CD4-positive, alpha-beta T cell treated with Interleukin-12 subunit alpha and Interleukin-12 subunit beta, for 1 hour (primary cell): ENCODE data around the gene PICK1.

Source experiments
- DNase-seq: peaks from one replicate; pipeline ENCODE4 v3.0.0-alpha.2; 2020

Gene PICK1

DNA sequence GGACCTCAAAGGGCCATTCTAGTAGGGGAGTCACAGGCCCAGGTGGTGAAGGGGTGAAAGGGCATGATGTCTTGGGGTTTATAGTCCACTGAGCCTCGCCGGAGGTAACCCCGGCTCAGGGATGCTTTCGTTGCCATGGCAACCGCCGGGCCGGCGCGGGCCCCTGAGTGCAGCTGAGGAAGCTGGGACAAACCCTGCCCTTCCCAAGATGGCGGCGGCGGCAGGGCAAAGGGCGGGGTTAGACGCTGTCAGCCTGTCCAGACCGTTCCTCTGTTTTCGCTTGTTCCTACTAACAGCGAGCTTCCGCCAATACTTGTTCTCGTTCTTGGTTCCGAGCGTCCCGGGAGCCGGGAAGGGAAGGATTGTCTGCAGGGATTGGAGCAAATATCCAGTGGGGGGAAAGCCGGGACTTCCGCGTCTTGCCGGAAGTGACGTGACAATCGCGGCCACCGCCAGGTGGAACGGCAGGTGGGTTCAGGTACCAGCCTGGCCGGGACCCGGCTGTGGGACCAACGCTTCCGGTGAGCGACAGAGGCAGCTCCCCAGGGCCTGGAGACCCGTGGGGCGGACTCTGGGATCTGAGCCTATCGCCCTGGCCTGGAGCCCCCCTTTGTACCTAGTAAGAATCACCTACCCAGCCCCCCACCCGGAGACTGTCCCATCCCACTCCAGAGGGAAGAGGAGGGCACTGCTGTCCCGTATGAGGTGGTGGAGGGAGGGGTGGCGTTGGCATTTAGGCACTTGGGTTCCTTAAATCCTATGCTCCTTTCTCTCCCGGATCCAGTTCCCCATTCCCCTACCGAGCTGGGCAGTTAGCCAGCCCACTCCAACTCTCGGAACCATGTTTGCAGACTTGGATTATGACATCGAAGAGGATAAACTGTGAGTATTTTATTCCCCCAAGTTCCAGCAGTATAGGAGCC is at the start of gene PICK1:
PICK1 (plus strand) TSS at position 436 of the 923 bp plus-strand sequence; CDS start at position 842, 406 bp downstream.
- DNase-seq, result peak; percentile 86

DNA sequence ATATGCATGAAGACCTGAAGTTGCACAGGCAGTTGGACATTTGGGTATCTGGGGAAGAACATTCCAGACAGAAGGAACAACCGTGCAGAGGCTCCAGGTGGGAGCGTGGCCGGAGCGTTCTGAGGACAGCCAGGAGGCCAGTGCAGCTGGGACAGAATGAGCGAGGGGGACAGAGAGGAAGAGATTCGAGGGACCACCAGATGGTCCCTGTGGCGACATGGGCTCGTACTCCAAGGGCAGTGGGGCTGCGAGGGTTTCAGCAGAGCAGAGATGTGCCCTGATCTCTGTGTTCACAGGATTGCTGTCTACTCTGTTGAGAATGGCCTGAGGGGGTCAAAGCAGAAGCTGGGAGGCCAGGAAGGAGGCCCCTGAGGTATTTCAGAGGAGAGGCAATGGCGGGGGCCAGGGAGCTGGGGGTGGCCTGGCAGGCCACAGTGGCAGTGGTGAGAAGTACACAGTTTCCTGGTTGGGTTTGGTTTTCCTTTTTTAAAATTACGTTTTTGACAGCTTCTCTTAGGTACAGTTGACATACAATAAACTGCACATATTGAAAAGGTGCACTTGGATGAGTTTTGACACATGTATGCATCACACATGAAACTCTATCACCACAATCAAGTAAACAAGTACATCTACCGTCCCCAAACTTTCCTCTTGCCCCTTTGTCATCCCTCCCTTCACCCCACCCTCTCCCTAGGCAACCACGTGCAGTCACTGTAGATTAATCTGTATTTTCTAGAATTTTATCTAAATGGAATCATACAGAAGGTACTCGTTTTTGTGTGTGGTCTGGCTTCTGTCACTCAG is 48.0 kb upstream of the PICK1 start:
- no peak for DNase-seq

DNA sequence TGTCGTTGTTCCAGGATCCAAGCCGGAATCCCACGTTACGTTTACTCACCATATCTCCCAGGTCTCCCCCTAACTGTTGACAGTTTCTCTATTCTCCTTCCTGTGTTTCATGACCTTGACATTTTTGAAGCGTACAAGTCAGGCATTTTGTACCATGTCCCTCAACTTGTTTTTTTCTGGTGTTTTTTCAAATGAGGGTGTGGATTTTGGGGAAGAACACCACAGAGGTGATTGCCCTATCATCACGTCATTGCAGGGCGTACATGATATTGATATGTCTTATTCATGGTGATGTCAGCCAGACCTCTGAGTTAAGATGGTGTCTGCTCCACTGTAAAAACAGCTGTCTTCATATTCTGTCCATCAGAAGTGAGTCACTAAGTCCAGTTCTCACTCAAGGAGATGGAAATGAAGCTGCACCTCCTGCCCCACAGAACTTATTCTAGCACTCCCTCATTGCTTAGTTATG is 44.6 kb upstream of the PICK1 start:
- no peak for DNase-seq

DNA sequence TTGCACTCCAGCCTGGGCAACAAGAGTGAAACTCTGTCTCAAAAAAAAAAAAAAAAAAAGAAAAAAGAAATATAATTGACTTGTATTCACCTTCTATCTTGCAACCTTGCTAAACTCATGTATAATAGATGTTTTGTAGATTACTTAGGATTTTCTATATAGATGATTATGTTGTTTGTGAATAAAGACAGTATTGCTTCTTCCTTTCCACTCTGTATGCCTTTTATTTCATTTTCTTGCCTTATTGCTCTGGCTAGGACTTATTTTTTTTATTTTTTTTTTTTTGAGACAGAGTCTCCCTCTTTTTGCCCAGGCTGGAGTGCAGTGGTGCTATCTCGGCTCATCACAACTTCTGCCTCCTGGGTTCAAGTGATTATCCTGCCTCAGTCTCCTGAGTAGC is 43.1 kb upstream of the PICK1 start:
- DNase-seq, result no peak

GRCh38 chr22:38016182-38017151 is 40.7 kb upstream of the PICK1 start:
- DNase-seq, result no peak

GRCh38 chr22:38017272-38017920 is 39.8 kb upstream of the PICK1 start:
- no peak for DNase-seq

- no peak for DNase-seq
Measured at GRCh38 chr22:38017939-38018885, 39.0 kb upstream of the PICK1 start.

- DNase-seq, result no peak
Measured at GRCh38 chr22:38018938-38019827, 38.0 kb upstream of the PICK1 start.

- DNase-seq, result no peak
Measured at GRCh38 chr22:38021206-38021605, 36.0 kb upstream of the PICK1 start.

DNA sequence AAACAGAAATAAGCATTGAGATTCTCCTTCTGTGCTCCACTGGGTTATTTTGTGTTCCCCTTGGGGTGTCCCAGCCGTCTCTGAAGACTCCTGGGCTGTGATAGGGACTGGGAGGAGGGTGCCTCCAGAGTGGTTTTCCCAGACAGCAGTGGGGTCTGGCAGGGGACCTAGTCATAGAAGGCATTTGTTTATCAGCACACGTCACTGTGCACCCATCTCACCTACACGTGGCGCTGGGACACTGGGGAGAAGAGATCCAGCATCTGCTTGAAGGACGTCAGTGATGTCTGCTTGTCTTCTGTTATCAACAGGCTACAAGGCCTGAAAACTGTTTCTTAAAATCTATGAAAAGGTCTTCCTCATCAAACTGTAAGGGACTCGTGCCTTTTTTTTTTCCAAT is 34.2 kb upstream of the PICK1 start:
- DNase-seq, result no peak

GRCh38 chr22:38025514-38025913 is 31.7 kb upstream of the PICK1 start:
- DNase-seq, result no peak

DNA sequence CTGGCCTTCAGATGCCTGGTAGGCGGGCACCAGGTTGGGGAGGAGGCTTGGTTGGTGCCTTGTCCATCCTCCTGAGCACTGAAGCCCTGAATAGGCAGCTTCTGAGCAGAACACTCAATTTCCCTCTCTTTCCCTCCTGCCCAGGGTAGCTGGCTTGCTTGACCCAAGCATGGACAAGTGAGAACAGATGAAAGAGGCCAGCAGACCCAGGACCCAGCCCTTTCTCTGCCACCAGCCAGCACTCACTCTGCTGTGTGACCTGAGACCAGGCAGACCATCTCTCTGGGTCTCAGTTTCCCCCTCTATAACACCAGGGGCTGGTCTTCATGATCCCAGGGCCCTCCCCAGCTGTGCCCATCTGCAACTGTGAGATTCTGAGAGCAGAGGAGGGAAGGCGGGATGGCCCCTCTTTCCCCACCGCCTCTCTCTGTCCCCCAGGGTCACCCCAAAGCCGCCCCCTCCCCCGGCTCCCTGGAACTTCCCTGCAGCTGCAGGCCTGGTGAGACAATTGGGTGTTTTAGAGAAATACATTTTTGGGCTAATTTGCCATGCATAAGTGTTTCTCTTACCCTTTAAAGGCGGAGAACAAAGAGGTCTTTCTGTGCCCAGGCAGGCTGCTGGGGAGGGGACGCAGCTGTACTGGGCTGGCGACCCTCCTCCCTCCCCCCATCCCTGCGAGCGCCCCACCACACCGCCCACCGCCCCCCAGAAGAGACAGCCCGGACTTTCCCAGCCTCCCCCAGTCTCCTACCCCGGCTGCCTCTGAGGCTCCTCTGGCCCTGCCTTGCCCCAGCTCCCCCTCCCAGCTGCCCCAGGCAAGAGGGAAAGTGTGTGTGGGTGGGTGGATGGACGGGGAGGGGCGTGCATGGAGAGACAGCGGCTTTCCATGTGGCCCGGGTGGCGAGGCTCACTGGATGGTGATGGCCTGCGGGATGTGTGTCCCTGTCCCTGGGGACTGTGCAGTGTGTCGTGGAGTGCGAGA is 30.8 kb upstream of the PICK1 start:
- DNase-seq, result no peak

- no peak for DNase-seq
Measured at GRCh38 chr22:38027487-38027886, 29.7 kb upstream of the PICK1 start.

DNA sequence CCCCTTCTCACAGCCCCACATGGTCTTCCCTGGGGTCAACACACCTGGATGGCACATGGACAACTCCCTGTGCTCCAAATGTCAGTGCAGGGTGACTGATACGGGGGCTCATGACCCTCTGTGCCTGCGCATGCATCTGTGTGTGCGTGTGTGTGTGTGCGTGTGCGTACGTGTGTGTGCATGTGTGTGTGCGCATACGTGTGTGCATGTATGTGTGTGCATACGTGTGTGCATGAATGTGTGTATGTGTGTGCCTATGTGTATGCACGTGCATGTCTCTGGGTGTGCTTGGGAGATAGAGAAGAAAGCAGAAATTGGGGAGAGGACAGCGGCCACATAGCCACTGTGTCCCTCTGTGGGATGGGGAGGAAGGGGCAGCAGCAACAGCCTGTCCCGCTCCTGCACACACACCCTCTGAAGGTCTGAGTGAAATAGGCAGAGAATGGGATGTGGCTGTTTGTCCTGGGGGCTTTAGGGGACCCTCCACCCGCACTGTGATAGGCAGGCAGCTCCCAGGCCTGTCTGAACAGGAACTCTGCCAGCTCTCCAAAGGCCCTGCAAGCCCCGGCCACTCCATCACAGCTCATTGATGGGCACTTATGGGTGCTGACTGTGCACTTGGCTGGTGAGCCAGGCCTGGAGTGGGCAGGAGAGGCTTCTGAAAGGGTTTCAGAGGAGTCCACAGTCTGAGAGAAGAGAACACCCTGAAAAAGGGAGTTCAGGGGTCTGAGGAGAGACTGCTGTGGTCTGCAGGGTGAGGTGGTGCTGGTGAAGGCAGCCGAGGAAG is 28.7 kb upstream of the PICK1 start:
- DNase-seq, result no peak

GRCh38 chr22:38029370-38029769 is 27.8 kb upstream of the PICK1 start:
- no peak for DNase-seq

- no peak for DNase-seq
Measured at GRCh38 chr22:38029901-38030300, 27.3 kb upstream of the PICK1 start.

GRCh38 chr22:38030311-38031133 is 26.7 kb upstream of the PICK1 start:
- no peak for DNase-seq
